ENCODE measurements around the gene PXDC1.
"Not testable (repeated sequence)": the region's sequence is repeated elsewhere in the genome, so short reads cannot be mapped to it uniquely, and the experiment has no call there.

The PXDC1 gene

GRCh38 chr6:3711776-3712175 is 39.7 kb downstream of the PXDC1 start:
- no peak for DNase-seq (ENCODE audit: low read depth in 2 of 2)

DNA sequence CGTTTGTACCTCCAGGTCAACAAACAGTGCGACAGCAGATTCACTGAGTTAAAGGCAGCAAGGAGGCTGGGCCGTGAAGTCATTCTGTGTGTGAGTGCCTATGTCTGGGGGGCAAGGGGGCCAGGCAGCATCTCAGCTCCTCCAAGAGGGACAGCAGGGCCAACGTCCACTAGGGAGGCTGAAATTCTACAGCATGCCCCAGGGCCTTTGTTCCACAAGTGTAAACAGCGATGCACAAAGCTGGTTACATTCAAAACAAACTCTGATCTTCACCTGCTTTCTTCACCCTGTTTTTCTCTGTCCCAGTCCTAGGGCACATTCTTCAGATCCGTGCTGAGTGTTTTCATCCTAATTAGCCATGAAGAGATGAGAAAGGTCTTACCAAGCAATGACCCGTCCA is 41.1 kb downstream of the PXDC1 start:
- no peak for DNase-seq (ENCODE audit: low read depth in 2 of 2)

DNA sequence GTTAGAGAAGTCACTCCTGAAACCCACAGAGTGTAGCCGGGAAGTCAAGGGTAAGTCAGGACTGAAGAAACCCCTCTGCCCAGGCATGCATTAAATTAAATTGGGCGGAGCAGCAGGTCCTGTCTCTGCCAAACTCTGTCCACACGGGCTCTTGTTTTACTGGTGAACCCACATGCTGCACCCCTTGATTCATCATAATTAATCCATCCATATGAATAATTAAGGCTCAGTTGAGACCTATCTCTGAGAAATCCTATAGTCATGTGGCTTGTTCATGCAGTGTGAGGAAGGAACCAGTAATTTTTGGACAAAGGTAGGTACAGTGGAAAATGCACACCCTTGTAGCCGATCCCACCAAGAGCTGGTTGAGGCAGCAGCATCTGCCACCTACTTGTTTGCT is 43.0 kb downstream of the PXDC1 start:
- no peak for DNase-seq (ENCODE audit: low read depth in 2 of 2)

DNA sequence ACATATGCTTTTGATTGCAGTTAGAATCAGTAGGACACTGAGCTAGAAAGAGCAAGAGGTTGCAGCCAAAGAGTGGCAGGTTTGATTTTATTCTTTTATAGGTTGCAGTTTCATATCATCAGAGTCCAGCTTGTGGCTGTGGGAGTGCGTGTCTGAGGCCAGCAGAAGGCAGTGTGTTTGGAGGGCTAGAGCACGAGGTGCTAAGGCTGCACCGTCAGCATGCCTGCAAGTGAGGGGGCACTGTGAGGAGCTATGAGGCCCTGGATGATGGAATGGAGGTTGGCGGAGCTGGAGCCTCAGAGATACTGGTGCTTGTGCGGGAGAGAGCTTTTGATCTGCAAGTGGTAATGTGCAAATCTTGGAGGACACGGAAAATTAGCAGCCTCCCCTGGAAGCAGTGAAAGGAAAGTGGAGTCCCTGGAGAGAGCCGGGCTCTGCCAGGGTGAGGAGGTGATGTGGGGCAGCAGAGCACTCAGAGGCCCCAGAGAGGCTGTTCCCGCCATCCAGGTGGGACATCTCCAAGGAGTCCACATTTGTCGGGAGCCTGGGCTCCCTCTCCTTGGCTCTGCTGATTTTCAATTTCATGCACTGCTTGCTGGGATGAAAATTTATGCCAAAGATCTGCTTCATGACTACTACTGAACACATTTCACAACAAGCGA is 43.6 kb downstream of the PXDC1 start:
- DNase-seq (ENCODE audit: low read depth in 2 of 2), result no peak

DNA sequence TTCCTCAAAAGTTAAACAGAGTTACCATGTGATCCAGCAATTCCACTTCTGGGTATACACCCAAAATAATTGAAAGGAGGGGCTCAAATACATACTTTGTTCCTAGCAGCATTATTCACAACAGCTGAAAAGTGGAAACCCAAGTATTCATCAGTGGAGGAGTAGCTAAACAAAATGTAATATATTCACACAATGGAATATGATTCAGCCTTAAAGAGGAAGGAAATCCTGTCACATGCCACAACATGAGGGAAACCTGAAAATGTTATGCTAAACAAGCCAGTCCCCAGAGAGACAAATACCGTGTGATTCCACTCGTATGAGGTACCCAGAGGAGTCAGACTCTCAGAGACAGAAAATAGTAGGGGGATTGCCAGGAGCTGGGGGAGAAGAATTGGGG is 44.5 kb downstream of the PXDC1 start:
- no peak for DNase-seq (ENCODE audit: low read depth in 2 of 2)

GRCh38 chr6:3706547-3706946 is 45.0 kb downstream of the PXDC1 start:
- DNase-seq (ENCODE audit: low read depth in 2 of 2), result no peak

- DNase-seq (ENCODE audit: low read depth in 2 of 2), result no peak
Observed at GRCh38 chr6:3701631-3702030, 49.9 kb downstream of the PXDC1 start.

DNA sequence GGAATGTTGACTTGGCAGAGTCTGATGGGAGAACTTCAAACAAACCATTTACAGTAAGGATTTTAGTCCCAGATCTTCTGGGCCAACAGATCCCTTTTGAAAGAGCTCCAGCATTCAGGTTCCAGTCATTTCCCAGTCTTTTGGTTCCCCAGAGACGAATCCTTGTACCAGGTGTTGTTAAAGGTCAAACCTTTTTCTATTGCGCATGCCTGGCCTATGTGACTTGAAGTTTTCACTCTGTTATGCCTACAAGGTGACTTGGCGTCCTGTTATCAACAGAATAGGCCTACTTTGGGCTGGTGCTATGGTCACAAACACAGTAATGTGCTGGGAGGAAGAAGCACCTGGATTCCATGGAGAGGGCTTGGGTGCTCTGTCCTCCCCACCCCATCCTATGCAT is 52.3 kb downstream of the PXDC1 start:
- no peak for DNase-seq (ENCODE audit: low read depth in 2 of 2)

DNA sequence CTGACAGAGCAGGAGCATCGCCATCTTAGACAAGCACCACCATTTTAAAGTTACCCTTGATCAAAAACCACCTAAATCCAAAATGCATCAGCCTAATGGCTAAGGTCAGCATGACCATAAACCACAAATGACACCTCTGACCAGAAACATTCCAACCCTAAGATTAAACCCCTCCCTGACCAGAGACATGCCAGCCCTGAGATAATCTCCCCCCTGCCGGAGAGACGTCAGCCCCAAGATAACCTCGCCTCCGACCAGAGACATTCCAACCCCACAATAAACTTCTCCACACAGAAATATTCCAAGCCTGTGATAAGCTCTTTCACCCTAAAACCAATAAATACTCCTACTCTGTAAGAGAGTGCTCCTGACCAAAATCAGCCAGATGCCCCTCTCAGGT is 53.5 kb downstream of the PXDC1 start:
- no peak for DNase-seq (ENCODE audit: low read depth in 2 of 2)

DNA sequence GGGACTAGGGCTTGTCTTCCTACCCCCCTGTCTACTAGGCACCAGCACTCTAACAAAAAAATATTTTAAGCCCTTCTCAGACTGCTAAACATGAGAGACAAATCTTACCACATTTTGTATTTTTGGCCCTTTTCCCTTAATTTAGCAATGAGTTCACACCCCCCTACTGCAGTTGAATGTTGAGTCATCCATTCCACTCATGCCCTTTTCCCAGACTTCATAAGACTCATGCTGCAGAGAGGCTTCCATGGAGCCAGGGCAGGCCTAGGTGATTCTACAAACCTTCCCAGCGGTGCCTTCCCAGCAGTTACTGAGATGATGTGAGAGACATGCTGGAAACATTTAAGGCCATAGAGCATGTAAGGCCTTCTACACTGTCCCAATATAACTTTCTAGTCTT is 53.9 kb downstream of the PXDC1 start:
- DNase-seq (ENCODE audit: low read depth in 2 of 2), result peak; percentile 88 to 89

- no peak for DNase-seq (ENCODE audit: low read depth in 2 of 2)
Observed at GRCh38 chr6:3696525-3697088, 54.9 kb downstream of the PXDC1 start.

GRCh38 chr6:3695065-3695817 is 56.3 kb downstream of the PXDC1 start:
- DNase-seq (ENCODE audit: low read depth in 2 of 2), result no peak

DNA sequence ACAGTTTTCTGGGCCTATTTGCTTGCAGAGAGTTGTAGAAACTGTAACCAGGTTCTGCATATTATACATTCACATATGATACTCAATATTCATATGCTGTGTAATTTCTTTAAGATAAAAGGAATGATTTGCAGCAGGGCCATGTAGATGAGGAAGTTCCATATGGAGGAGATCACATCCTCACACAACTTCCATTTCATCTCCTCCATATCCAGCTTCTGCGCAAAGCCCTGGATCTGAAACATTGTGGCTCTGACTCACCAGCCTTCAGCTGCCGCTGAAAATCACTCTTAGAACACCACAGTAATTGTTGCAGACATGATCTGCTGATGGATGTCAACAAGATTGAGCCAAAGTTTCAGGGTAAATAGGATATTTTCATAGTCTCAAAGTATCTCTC is 57.7 kb downstream of the PXDC1 start:
- DNase-seq (ENCODE audit: low read depth in 2 of 2), result no peak

DNA sequence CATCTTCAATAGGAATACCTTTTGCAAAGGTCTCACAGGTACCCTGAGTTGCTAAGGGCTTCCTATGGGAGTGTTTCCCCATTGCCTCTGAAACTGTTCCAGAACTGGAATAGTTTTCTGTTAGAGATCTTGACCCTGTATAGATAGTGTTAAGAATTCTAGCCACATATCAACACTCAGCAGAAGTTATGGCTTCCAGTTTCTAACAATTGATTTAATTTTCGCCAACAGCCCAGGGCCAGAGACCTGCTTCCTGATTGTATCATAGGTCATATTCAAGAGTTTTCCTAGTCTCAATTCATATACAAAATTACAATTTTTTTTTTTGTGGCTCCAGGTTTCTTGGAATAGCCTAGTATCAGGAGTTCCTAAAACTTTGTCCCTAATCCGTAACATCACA is 61.0 kb downstream of the PXDC1 start:
- no peak for DNase-seq (ENCODE audit: low read depth in 2 of 2)

DNA sequence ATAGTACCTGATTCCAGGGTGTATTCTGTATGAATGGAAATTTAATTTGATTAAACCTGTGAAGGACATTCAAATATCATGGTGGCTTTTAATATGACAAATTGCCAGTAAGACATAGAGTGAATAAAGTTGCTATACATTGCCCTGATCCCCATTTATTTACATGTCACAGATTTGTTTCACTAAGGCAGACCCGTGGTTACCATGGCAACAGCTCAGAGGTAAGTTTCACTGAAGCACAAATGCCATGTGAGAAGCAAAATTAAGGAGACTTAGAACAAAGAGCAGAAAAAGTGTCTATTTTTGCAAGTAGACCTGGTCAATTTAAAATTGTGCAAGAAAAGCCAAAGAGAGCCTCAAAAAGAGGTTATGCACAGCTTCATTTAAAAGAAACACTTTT is 63.7 kb downstream of the PXDC1 start:
- DNase-seq (ENCODE audit: low read depth in 2 of 2), result no peak

- no peak for DNase-seq (ENCODE audit: low read depth in 2 of 2)
Observed at GRCh38 chr6:3683331-3683730, 68.2 kb downstream of the PXDC1 start.

DNA sequence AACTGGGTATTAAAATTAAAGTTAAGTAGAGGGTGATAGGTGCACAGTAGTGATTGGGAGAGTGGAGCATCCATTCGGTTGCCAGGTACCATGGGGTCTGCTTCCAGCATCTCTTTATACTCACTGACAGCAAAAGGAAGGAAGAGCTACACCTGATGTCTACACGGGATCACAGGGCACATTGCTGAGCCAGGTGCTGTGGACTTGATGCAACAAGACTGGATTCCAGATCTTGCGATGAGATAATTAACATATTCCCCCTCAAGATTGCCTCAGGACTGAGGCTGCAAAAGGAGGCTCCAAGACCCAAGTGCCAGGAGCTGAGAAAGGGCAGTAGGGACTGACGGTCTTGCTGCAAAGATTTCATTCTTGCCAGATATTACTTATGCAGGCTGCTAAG is 72.6 kb downstream of the PXDC1 start:
- DNase-seq (ENCODE audit: low read depth in 2 of 2), result no peak

DNA sequence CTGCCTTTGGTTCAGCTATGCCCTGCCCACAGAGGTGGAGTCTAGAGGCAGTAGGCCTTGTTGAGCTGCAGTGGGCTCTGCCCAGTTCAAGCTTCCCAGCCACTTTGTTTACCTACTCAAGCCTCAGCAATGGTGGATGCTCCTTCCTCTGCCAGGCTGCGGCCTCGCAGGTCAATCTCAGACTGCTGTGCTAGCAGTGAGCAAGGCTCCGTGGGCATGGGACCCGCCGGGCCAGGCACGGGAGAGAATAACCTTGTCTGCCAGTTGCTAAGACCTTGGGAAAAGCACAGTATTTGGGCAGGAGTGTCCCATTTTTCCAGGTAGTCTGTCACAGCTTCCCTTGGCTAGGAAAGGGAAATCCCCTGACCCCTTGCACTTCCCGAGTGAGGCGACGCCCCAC is 73.8 kb downstream of the PXDC1 start:
- not testable (repeated sequence) for DNase-seq (ENCODE audit: low read depth in 2 of 2)

GRCh38 chr6:3677351-3677750 is 74.2 kb downstream of the PXDC1 start:
- DNase-seq (ENCODE audit: low read depth in 2 of 2), result not testable (repeated sequence)

Data from fibroblast of skin of left biceps (primary cell).